Measurements from ENCODE around the gene LRRC10. TPM values are rescaled to one million over a fixed set of nuclear protein-coding genes. Genes with fewer than 3 reads are reported as not detected.

LRRC10 gene
- total RNA-seq, 1 experiment from 2014 or later: not detected

DNA sequence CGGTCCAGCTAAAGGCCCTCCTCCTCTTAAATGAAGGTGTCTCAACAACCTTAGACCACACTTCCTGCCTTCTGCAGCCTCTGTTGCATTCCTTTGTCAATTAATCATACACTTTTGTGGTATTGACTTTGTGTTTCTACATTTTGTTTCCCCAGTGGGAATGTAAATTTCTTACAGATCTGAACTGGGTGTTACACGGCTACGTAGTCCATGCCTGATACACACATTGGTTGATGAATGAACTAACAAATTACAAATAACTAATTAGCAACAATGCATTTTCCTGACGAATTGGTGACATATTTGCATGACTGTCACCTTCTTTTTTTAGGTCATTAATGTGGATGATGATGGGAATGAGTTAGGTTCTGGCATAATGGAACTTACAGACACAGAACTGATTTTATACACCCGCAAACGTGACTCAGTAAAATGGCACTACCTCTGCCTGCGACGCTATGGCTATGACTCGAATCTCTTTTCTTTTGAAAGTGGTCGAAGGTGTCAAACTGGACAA is 40.6 kb downstream of the LRRC10 start:
- H3K4me3 ChIP-seq (ENCODE audit: low read depth in 2 of 2, low read length in 2 of 2): no peak overlapping the region
- in situ Hi-C loops (cut with HindIII; ENCODE audit: low pct_unique_long_range_greater_than_20kb, low sequenced_read_pairs) (no loop called here), intact Hi-C loops (cut with micrococcal nuclease; ENCODE audit: unreplicated experiment) (loop anchor here (2.0 to 10.0 kb wide), 3 partner anchors 99 to 215 kb away; partner anchors contain the start of genes FRS2 and YEATS4)
- H3K36me3 ChIP-seq (ENCODE audit: control insufficient read depth, insufficient read depth, low read length): peaks cover 19% of the 10 kb centered on the region
- ChIA-PET CTCF (interaction anchor here (0.8 to 1.8 kb wide), 3 partner anchors 10 to 100 kb away, joined by 3 to 6 read pairs (median 4); partner anchors contain the start of gene FRS2), POLR2A (interaction anchor here (0.6 kb wide), 1 partner anchor 355 kb away, joined by 9 read pairs; no protein-coding TSS in a partner anchor)
- BruUV-seq (replicated peaks): no TSS peak
- no peak for ATAC-seq
- H3K27ac ChIP-seq (ENCODE audit: low read length): no peak overlapping the region
- H3K4me1 ChIP-seq (ENCODE audit: control insufficient read depth, insufficient read depth, low read length): no peaks in the 10 kb centered on the region
- TF ChIP-seq TCF7L2 (IDR thresholded peaks at IDR 0.05; ENCODE audit: low read depth, low read length) (no peak), SIN3A (IDR thresholded peaks at IDR 0.05; ENCODE audit: borderline replicate concordance, insufficient read depth, low read depth, low read length) (no peak)
- TF ChIP-seq, protein P1, sequence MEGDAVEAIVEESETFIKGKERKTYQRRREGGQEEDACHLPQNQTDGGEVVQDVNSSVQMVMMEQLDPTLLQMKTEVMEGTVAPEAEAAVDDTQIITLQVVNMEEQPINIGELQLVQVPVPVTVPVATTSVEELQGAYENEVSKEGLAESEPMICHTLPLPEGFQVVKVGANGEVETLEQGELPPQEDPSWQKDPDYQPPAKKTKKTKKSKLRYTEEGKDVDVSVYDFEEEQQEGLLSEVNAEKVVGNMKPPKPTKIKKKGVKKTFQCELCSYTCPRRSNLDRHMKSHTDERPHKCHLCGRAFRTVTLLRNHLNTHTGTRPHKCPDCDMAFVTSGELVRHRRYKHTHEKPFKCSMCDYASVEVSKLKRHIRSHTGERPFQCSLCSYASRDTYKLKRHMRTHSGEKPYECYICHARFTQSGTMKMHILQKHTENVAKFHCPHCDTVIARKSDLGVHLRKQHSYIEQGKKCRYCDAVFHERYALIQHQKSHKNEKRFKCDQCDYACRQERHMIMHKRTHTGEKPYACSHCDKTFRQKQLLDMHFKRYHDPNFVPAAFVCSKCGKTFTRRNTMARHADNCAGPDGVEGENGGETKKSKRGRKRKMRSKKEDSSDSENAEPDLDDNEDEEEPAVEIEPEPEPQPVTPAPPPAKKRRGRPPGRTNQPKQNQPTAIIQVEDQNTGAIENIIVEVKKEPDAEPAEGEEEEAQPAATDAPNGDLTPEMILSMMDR (IDR thresholded peaks at IDR 0.05): no peak
- no peaks in the 10 kb centered on the region for H3K9me3 ChIP-seq (ENCODE audit: control insufficient read depth, insufficient read depth, low read depth, low read length)
- DNase-seq (ENCODE audit: low read depth, low spot score): no peak
- H3K27me3 ChIP-seq (ENCODE audit: control insufficient read depth, insufficient read depth, low read length): no peaks in the 10 kb centered on the region

DNA sequence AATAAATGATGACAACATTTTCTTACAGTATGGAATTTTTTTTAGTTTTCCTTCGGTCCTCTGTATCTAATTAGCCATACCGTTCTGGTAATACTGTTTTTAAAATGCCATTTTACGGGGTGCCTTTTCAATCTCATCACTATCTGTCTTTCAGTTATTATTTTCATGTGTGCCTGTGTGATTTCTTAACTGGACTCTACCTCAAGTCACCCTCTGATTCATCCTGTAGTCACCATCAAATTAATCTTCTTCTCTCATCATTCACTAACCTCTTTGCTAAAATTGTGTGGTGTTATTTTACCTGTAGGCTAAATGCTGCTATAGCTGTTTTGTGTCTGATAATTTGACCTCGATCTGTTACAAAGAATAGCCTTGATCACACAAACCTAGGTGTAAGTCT is 41.5 kb downstream of the LRRC10 start:
- intact Hi-C loops (cut with micrococcal nuclease; ENCODE audit: unreplicated experiment) (no loop called here), in situ Hi-C loops (cut with HindIII; ENCODE audit: low pct_unique_long_range_greater_than_20kb, low sequenced_read_pairs) (no loop called here)
- TF ChIP-seq SIN3A (IDR thresholded peaks at IDR 0.05; ENCODE audit: borderline replicate concordance, insufficient read depth, low read depth, low read length) (no peak), TCF7L2 (IDR thresholded peaks at IDR 0.05; ENCODE audit: low read depth, low read length) (no peak)
- TF ChIP-seq, protein P1 (IDR thresholded peaks at IDR 0.05): no peak
- TF ChIP-seq, protein P2, sequence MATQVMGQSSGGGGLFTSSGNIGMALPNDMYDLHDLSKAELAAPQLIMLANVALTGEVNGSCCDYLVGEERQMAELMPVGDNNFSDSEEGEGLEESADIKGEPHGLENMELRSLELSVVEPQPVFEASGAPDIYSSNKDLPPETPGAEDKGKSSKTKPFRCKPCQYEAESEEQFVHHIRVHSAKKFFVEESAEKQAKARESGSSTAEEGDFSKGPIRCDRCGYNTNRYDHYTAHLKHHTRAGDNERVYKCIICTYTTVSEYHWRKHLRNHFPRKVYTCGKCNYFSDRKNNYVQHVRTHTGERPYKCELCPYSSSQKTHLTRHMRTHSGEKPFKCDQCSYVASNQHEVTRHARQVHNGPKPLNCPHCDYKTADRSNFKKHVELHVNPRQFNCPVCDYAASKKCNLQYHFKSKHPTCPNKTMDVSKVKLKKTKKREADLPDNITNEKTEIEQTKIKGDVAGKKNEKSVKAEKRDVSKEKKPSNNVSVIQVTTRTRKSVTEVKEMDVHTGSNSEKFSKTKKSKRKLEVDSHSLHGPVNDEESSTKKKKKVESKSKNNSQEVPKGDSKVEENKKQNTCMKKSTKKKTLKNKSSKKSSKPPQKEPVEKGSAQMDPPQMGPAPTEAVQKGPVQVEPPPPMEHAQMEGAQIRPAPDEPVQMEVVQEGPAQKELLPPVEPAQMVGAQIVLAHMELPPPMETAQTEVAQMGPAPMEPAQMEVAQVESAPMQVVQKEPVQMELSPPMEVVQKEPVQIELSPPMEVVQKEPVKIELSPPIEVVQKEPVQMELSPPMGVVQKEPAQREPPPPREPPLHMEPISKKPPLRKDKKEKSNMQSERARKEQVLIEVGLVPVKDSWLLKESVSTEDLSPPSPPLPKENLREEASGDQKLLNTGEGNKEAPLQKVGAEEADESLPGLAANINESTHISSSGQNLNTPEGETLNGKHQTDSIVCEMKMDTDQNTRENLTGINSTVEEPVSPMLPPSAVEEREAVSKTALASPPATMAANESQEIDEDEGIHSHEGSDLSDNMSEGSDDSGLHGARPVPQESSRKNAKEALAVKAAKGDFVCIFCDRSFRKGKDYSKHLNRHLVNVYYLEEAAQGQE (IDR thresholded peaks at IDR 0.05; ENCODE audit: insufficient read depth in 1 of 2, low read depth in 2 of 2, low read length in 1 of 2): no peak
- Histone ChIP-seq H3K27ac (ENCODE audit: low read length) (no peak overlapping the region), H3K27me3 (ENCODE audit: control insufficient read depth, insufficient read depth, low read length) (no peaks in the 10 kb centered on the region), H3K9me3 (ENCODE audit: control insufficient read depth, insufficient read depth, low read depth, low read length) (no peaks in the 10 kb centered on the region), H3K36me3 (ENCODE audit: control insufficient read depth, insufficient read depth, low read length) (peaks cover 17% of the 10 kb centered on the region), H3K4me1 (ENCODE audit: control insufficient read depth, insufficient read depth, low read length) (no peaks in the 10 kb centered on the region), H3K4me3 (ENCODE audit: low read depth in 2 of 2, low read length in 2 of 2) (no peak overlapping the region)
- POLR2A ChIA-PET: no interaction called here
- CTCF ChIA-PET: interaction anchor here (0.8 to 1.8 kb wide), 2 partner anchors 11 to 99 kb away, joined by 3 to 4 read pairs; partner anchors contain the start of gene FRS2
- no TSS peak for BruUV-seq (replicated peaks)
- DNase-seq (ENCODE audit: low read depth, low spot score): no peak
- ATAC-seq: no peak
